ENCODE results near the gene CREBBP.

The CREBBP gene

DNA sequence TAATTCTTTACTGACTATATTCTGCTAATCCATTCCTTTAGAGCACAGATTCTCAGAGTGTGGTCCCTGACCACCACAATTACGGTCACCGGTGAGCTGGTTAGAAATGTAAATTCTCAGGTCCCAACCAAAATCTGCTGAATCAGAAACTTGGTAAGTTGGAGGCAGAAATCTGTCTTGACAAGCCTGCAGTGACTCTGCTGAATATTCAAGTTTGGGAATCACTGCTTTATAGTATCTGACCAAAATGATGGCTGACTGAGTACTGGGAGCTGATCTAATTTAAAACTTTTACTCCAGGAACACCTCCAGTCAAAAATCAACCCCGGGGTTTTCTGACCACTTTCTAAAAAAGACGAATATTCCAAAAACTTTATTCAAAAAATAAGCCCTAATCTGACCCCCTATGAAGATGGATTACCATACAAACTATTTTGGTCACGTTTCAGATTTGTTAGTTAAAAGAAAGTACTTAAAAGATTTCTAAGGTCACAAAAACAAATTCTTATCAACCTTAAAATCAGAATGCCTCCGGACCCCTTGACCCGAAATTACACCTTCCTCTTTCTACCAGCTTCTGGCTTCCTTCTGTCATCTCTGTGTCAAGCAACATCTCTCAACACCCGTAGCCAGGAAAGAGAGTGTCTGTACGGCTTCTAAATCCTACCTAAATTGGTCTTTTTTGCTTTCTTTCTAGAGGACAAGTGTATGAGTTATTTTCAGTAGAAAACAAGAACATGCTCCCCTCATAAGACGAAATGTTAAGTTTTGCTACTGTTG lies 38.6 kb downstream of the CREBBP start:
- TF ChIP-seq ZFX (IDR thresholded peaks at IDR 0.05; ENCODE audit: borderline replicate concordance) = no peak
- TF ChIP-seq, protein P1, sequence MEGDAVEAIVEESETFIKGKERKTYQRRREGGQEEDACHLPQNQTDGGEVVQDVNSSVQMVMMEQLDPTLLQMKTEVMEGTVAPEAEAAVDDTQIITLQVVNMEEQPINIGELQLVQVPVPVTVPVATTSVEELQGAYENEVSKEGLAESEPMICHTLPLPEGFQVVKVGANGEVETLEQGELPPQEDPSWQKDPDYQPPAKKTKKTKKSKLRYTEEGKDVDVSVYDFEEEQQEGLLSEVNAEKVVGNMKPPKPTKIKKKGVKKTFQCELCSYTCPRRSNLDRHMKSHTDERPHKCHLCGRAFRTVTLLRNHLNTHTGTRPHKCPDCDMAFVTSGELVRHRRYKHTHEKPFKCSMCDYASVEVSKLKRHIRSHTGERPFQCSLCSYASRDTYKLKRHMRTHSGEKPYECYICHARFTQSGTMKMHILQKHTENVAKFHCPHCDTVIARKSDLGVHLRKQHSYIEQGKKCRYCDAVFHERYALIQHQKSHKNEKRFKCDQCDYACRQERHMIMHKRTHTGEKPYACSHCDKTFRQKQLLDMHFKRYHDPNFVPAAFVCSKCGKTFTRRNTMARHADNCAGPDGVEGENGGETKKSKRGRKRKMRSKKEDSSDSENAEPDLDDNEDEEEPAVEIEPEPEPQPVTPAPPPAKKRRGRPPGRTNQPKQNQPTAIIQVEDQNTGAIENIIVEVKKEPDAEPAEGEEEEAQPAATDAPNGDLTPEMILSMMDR (IDR thresholded peaks at IDR 0.05) = no peak
- H3K27ac ChIP-seq = no peak overlapping the region

GRCh38 chr16:3839402-3840184 lies 40.9 kb downstream of the CREBBP start:
- TF ChIP-seq, protein P1 (IDR thresholded peaks at IDR 0.05) = no peak
- TF ChIP-seq ZFX (IDR thresholded peaks at IDR 0.05; ENCODE audit: borderline replicate concordance) = no peak
- H3K27ac ChIP-seq = no peak overlapping the region

- no peak overlapping the region for H3K27ac ChIP-seq
- TF ChIP-seq, protein P1 (IDR thresholded peaks at IDR 0.05) = no peak
- no peak for TF ChIP-seq ZFX (IDR thresholded peaks at IDR 0.05; ENCODE audit: borderline replicate concordance)
Observed at GRCh38 chr16:3838600-3839401, 41.7 kb downstream of the CREBBP start.

DNA sequence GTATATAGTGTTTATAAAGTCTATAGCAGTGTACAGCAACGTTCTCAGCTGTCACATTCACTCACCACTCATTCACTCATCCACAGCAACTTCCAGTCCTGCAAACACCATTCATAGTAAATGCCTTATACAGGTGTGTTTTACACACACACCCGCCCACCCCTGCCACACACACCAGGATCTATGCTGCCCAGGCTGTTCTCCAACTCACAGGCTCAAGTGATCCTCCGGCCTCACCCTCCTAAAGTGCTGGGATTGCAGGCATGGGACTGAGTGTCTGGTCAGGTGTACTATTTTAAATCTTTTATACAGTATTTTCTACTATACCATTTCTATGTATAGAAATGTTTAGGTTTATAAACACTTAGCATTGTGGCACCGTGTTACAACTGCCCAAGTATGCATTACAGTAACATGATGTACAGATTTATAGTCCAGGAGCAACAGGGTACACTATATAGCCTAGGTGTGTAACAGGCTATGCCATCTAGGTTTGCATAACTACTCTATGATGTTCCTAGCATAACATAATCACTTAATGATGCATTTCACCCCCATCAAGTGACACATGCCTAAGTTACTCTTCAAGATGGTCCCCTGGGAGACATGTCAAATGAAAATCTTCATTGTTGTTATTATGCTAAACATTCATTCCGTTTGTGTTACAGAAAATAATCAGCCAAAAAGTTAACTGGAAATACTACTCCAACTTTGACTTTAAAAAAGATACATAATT lies 42.5 kb downstream of the CREBBP start:
- no peak overlapping the region for H3K27ac ChIP-seq

GRCh38 chr16:3836641-3837040 lies 43.9 kb downstream of the CREBBP start:
- H3K27ac ChIP-seq = no peak overlapping the region
- TF ChIP-seq, protein P1 (IDR thresholded peaks at IDR 0.05) = no peak
- TF ChIP-seq ZFX (IDR thresholded peaks at IDR 0.05; ENCODE audit: borderline replicate concordance) = no peak

More for the DNA sequence above, 42.5 kb downstream of the CREBBP start:
- no peak for TF ChIP-seq ZFX (IDR thresholded peaks at IDR 0.05; ENCODE audit: borderline replicate concordance)
- TF ChIP-seq, protein P1 (IDR thresholded peaks at IDR 0.05) = no peak

DNA sequence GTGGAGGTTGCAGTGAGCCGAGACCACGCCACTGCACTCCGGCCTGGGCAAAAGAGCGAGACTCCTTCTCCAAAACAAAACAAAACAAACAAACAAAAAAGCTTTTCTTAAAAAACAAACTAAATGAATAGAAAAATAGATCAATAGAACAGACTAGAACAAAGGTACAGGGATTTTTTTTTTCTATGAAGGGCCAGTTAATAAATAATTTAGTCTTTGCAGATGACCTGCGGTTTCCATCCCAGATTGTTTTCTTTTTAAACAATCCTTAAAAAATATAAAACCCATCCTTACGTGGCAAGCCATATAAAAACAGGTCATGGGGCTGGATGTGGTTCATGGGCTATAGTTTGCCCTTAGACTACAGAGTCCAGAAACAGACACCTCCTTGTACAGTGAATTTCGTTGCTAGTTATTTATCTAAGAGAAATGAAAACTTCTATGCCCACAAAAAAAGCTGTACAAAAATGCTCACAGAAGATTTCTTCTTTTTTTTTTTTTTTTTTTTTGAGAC lies 45.4 kb downstream of the CREBBP start:
- no peak overlapping the region for H3K27ac ChIP-seq
- TF ChIP-seq, protein P1 (IDR thresholded peaks at IDR 0.05) = no peak
- TF ChIP-seq ZFX (IDR thresholded peaks at IDR 0.05; ENCODE audit: borderline replicate concordance) = no peak
